T-helper 2 cell (primary cell): Measurements from ENCODE around the gene ZNF536.

Source experiments
- DNase-seq, 5 experiments: peaks; one replicate each; pipeline versions ENCODE4 v3.0.0 to v3.0.0-alpha.2; 2012 to 2022
- total RNA-seq, 2 donors: gene quantifications; one replicate each; lab custom pipeline; 2026; lab: John Stamatoyannopoulos, UW

ZNF536 gene
- 0 to 0.27 reads per million in 2 donors for total RNA-seq

GRCh38 chr19:30371960-30372824 is at the start of gene ZNF536:
Gene ZNF536 (plus strand): TSS chr19:30372384. CDS start chr19:30443563, 71,179 bp downstream.
- no peak for DNase-seq

GRCh38 chr19:30322641-30323320 is 49.4 kb upstream of the ZNF536 start:
- DNase-seq, result no peak

- no peak for DNase-seq
Observed at GRCh38 chr19:30323904-30324303, 48.3 kb upstream of the ZNF536 start.

GRCh38 chr19:30324982-30325381 is 47.2 kb upstream of the ZNF536 start:
- no peak for DNase-seq

- no peak for DNase-seq
Observed at GRCh38 chr19:30325676-30326392, 46.4 kb upstream of the ZNF536 start.

GRCh38 chr19:30326393-30326710 is 45.8 kb upstream of the ZNF536 start:
- no peak for DNase-seq

GRCh38 chr19:30327331-30327730 is 44.9 kb upstream of the ZNF536 start:
- DNase-seq, result no peak

- DNase-seq, result no peak
Observed at GRCh38 chr19:30328096-30328495, 44.1 kb upstream of the ZNF536 start.

GRCh38 chr19:30330266-30330665 is 41.9 kb upstream of the ZNF536 start:
- DNase-seq, result no peak

GRCh38 chr19:30332445-30333234 is 39.5 kb upstream of the ZNF536 start:
- DNase-seq, result no peak

GRCh38 chr19:30333291-30334065 is 38.7 kb upstream of the ZNF536 start:
- no peak for DNase-seq

- no peak for DNase-seq
Observed at GRCh38 chr19:30334841-30335240, 37.3 kb upstream of the ZNF536 start.

- DNase-seq, result no peak
Observed at GRCh38 chr19:30335306-30335886, 36.8 kb upstream of the ZNF536 start.

GRCh38 chr19:30336290-30336689 is 35.9 kb upstream of the ZNF536 start:
- no peak for DNase-seq

- DNase-seq, result no peak
Observed at GRCh38 chr19:30338041-30338456, 34.1 kb upstream of the ZNF536 start.

GRCh38 chr19:30338878-30339623 is 33.1 kb upstream of the ZNF536 start:
- no peak for DNase-seq

- DNase-seq, result no peak
Observed at GRCh38 chr19:30339624-30340525, 32.3 kb upstream of the ZNF536 start.

GRCh38 chr19:30340771-30341561 is 31.2 kb upstream of the ZNF536 start:
- DNase-seq, result no peak
